NCI-H1092 (cell line): ENCODE data around the gene CHFR.
"Not testable (repeated sequence)": the region's sequence is repeated elsewhere in the genome, so short reads cannot be mapped to it uniquely, and the experiment has no call there.

ENCODE experiments used
- DNase-seq: peaks from one replicate; lab custom pipeline; 2025; lab: John Stamatoyannopoulos, UW

The CHFR gene

GRCh38 chr12:132839558-132840235 is 47.7 kb downstream of the CHFR start:
- DNase-seq = no peak

- no peak for DNase-seq
Observed at GRCh38 chr12:132838410-132839080, 48.9 kb downstream of the CHFR start.

DNA sequence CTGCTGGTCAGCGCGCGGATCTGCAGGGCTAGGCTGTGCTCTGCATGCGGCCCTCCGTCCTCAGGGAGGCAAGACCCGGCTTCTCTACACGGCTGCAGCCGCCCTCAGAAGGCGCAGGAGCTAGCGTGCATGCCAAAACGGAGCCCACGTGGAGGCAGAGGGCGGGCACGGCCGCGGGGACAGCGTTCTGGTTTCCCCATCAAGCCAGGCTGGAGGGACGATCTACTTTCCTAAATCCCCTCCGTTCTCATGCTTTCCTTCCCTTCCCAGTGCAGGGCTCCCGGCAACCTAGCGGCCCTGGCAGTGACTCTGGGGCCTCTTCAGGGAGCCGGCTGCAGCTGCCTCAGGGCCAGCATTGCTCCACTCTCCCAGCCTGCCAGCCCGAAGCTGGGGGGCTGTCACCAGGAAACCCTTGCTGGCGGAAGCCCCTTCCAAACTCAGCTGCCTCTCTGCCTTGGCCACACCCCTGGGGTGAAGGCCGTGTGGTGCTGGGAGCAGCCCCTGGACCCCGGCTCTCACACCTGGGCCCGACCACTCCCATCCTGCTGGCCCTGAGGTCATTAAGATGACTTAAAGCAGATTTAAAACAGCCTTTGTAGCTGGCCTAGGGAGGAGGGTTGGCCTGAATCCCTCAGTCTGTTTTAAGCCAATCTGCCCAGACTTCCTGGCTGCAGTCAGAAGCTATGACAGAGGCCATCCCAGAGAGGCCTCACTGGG is 49.6 kb downstream of the CHFR start:
- DNase-seq = no peak

GRCh38 chr12:132836795-132837331 is 50.5 kb downstream of the CHFR start:
- no peak for DNase-seq

DNA sequence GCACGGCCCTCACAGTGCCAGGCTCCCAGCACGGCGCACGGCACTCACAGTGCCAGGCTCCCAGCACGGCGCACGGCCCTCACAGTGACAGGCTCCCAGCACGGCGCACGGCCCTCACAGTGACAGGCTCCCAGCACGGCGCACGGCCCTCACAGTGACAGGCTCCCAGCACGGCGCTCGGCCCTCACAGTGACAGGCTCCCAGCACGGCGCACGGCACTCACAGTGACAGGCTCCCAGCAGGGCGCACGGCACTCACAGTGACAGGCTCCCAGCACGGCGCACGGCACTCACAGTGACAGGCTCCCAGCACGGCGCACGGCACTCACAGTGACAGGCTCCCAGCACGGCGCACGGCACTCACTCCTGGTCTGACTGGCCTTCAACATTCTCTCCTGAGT is 51.2 kb downstream of the CHFR start:
- DNase-seq = not testable (repeated sequence)

DNA sequence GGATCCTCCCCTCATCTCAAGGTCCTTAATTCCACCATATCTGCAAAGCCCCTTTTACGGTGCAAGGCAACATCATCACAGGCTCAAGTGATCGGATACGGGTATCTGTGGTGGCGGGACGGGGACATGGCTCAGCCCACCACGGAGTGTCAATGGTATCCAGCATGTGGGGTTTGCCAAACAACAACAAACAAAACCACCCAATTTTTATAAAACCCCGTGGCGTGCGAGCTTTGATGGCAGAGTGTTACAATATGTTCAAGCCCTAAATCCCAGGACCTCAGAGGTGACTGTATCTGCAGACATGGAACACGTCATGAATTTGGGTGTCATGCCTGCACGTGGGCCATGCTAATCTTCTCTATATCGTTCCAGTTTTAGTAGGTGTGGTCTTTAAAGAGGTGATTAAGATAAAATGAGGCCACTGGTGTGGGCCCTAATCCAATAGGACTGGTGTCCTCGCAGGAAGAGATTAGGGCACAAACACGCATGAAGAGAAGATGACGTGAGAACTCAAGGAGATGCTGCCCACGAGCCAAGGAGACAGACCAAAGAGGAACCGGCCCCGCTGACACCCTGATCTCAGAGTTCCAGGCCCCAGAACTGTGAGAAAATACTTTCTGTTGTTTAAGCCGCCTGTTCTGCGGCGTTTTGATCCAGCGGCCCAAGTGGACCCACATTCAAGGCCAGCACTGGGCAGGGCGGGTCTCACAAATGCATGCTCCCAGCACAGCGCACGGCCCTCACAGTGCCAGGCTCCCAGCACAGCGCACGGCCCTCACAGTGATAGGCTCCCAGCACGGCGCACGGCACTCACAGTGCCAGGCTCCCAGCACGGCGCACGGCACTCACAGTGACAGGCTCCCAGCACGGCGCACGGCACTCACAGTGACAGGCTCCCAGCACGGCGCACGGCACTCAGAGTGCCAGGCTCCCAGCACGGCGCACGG is 52.1 kb downstream of the CHFR start:
- DNase-seq = no peak

DNA sequence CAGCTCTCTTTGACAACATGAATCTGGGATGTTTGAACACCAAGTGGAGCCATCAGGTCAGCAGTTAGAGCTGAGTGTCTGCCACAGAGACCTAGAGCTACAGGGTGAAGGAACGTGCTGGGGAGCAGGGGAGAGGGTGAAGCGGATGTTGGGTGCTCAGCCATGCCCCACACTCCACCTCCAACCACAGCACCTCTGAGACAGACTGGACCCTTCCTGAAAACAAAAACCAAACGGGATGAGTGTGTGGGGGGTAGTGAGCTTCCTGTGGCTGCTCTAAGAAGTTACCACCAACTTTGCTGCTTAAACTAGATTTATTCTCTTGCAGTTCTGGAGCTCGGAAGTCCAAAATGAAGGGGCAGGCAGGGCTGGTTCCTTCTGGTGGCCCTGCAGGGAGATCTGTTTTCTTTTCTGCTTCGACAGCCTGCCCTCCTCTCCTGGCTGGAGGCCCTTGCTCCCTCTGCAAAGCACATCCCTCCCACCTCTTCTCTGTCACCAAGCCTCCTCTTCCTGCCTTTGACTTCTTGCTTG is 53.2 kb downstream of the CHFR start:
- DNase-seq = no peak

GRCh38 chr12:132833341-132833740 is 54.1 kb downstream of the CHFR start:
- DNase-seq = no peak

GRCh38 chr12:132831771-132832170 is 55.6 kb downstream of the CHFR start:
- no peak for DNase-seq

- DNase-seq = peak; percentile 88
Observed at GRCh38 chr12:132828706-132829534, 58.5 kb downstream of the CHFR start, which contains the start of gene GOLGA3. TSS of gene GOLGA3 (minus strand) at chr12:132828869. CDS start at chr12:132822128, 6,741 bp downstream.

- no peak for DNase-seq
Observed at GRCh38 chr12:132827763-132828703, 59.4 kb downstream of the CHFR start.

GRCh38 chr12:132825861-132826260 is 61.5 kb downstream of the CHFR start:
- DNase-seq = no peak

DNA sequence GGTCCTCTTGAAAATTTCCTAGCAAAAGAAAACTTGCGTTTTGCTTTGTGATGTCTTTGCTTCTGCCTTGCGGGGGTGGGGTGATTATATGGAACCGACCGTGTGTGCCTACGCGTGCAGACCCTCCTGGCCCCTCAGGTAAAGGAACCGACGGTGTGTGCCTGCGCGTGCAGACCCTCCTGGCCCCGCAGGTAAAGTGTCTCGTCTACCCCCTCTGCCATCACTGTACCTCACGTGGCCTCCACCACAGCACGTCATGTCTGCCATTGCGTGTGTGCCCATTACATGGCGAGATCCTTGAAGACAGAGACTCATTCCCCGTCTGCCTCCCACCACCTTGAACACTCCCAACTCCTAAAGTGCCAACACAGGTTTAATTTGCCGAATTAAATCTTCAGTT is 62.3 kb downstream of the CHFR start:
- DNase-seq = no peak

- DNase-seq = no peak
Observed at GRCh38 chr12:132824053-132824452, 63.4 kb downstream of the CHFR start.

DNA sequence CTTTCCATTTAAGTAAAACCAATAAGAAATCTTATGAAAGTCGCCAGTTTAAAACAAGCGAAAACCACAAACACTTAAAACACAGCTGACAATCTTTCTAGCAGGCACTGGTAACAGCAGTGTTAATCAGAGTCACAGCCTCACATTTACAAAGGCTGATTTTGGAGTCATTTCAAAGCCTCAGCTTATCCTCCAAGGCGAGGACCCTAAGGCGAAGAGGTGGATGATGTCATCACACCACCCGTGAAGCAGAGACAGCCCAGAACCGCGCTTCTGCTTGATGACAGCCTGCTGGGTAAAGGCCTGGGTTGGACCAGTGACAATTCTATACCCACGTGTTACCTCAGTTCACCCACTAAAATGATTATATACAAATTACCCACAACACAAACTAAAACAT is 68.8 kb downstream of the CHFR start:
- DNase-seq = no peak

GRCh38 chr12:132814232-132814631 is 73.2 kb downstream of the CHFR start:
- DNase-seq = no peak

DNA sequence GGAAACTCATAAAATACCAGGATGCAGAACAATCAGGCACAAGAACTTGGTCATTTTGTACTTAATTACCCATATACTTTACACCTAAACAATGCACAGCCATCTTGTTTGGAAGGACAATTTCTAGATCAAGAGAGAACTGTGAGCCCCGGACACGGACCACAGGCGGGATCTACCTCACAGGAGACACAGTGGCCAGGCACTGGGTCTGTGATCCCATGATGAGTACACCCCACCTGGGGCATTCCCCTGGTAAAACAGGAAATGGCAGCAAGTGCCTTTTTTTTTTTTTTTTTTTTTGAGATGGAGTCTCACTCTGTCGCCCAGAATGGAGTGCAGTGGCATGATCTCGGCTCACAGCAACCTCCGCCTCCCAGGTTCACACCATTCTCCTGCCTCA is 74.0 kb downstream of the CHFR start:
- no peak for DNase-seq

GRCh38 chr12:132812631-132813305 is 74.6 kb downstream of the CHFR start:
- no peak for DNase-seq

GRCh38 chr12:132809391-132809790 is 78.0 kb downstream of the CHFR start:
- DNase-seq = not testable (repeated sequence)
